Loucy (cell line): ENCODE measurements around the gene USP7.

Experiments used
- H2AFZ ChIP-seq: fragments of 200-600 bp; sonication (generic); 2 replicates; pipeline ENCODE4 v1.6.0; 2016; ENCODE audit warnings: antibody characterized with exemption, mild to moderate bottlenecking, low read length, moderate library complexity
- H3F3A ChIP-seq: fragments of 200-600 bp; 2 replicates; pipeline ENCODE4 v1.6.0; 2016; ENCODE audit warnings: antibody characterized with exemption, low read depth, mild to moderate bottlenecking
- H3K27me3 ChIP-seq: fragments of 200-600 bp; sonication (generic); 2 replicates; pipeline ENCODE4 v1.6.1; 2014; ENCODE audit warnings: low read length, mild to moderate bottlenecking; ENCODE audit not compliant: insufficient read depth, poor library complexity, severe bottlenecking
- H3K36me3 ChIP-seq: fragments of 200-600 bp; sonication (generic); 2 replicates; pipeline ENCODE4 v1.6.1; 2016; ENCODE audit warnings: low read length; ENCODE audit not compliant: insufficient read depth
- H3K4me1 ChIP-seq: fragments of 200-600 bp; sonication (generic); 2 replicates; pipeline ENCODE4 v1.5.1; 2014; ENCODE audit warnings: low read length, mild to moderate bottlenecking; ENCODE audit not compliant: insufficient read depth, poor library complexity, severe bottlenecking
- H3K4me2 ChIP-seq: fragments of 200-600 bp; sonication (generic); 2 replicates; pipeline ENCODE4 v1.6.0; 2014; ENCODE audit warnings: antibody characterized with exemption, low read length, low read depth, mild to moderate bottlenecking; ENCODE audit not compliant: poor library complexity, severe bottlenecking
- H3K4me3 ChIP-seq: fragments of 200-600 bp; sonication (generic); 2 replicates; pipeline ENCODE4 v1.5.1; 2014; ENCODE audit warnings: low read length, mild to moderate bottlenecking, mixed read lengths; ENCODE audit not compliant: poor library complexity, severe bottlenecking
- H3K79me2 ChIP-seq: fragments of 200-600 bp; sonication (generic); 2 replicates; pipeline ENCODE4 v1.6.1; 2014; ENCODE audit warnings: low read length; ENCODE audit not compliant: insufficient read depth
- H3K9ac ChIP-seq: fragments of 200-600 bp; sonication (generic); 2 replicates; pipeline ENCODE4 v1.6.0; 2014; ENCODE audit warnings: mild to moderate bottlenecking, low read depth, low read length, moderate library complexity; ENCODE audit not compliant: poor library complexity, severe bottlenecking
- H3K9me2 ChIP-seq: fragments of 200-600 bp; sonication (generic); replicated peaks from 2 replicates; pipeline ENCODE4 v1.6.1; 2016; ENCODE audit warnings: low read depth, low read length, mixed read lengths
- H3K9me3 ChIP-seq: fragments of 200-600 bp; sonication (generic); 2 replicates; pipeline ENCODE4 v1.6.1; 2014; ENCODE audit warnings: mild to moderate bottlenecking, antibody characterized with exemption, low read length, low read depth; ENCODE audit not compliant: insufficient read depth
- H4K20me1 ChIP-seq: fragments of 200-600 bp; sonication (generic); 2 replicates; pipeline ENCODE4 v1.6.0; 2014; ENCODE audit warnings: antibody characterized with exemption, low read length, mild to moderate bottlenecking; ENCODE audit not compliant: insufficient read depth, poor library complexity, severe bottlenecking
- CTCF ChIP-seq: fragments of 200-600 bp; sonication (generic); conservative IDR thresholded peaks from 2 replicates; pipeline ENCODE4 v1.5.1; 2014; ENCODE audit warnings: mild to moderate bottlenecking, antibody characterized with exemption, low read length
- EZH2phosphoT487 ChIP-seq: fragments of 200-600 bp; IDR thresholded peaks from 2 replicates; pipeline ENCODE4 v1.6.1; 2018; ENCODE audit warnings: antibody characterized with exemption, mild to moderate bottlenecking, moderate library complexity, borderline replicate concordance

Gene USP7

GRCh38 chr16:8916541-8917225, 47.0 kb downstream of the USP7 start:
- H3K79me2 ChIP-seq = no peaks in the 10 kb centered on the region
- no peaks in the 10 kb centered on the region for H3K4me1 ChIP-seq
- H3K9me3 ChIP-seq = no peaks in the 10 kb centered on the region
- peaks cover 83% of the 10 kb centered on the region; the same call in 1 of the 2 replicates for H3K36me3 ChIP-seq
- TF ChIP-seq CTCF (no peak), EZH2phosphoT487 (no peak)
- H2AFZ ChIP-seq = no peak overlapping the region
- H4K20me1 ChIP-seq = no peaks in the 10 kb centered on the region
- H3K27me3 ChIP-seq = no peaks in the 10 kb centered on the region
- no peaks in the 10 kb centered on the region for H3K9me2 ChIP-seq
- no peaks in the 10 kb centered on the region for H3F3A ChIP-seq
- no peak overlapping the region for H3K4me3 ChIP-seq
- H3K9ac ChIP-seq = no peak overlapping the region
- no peak overlapping the region for H3K4me2 ChIP-seq

GRCh38 chr16:8915722-8916301, 47.9 kb downstream of the USP7 start:
- Histone ChIP-seq H4K20me1 (no peaks in the 10 kb centered on the region), H2AFZ (no peak overlapping the region), H3K4me1 (no peaks in the 10 kb centered on the region), H3K36me3 (peaks cover 83% of the 10 kb centered on the region; the same call in 1 of the 2 replicates), H3K4me2 (no peak overlapping the region), H3K9me3 (no peaks in the 10 kb centered on the region), H3K79me2 (no peaks in the 10 kb centered on the region), H3K9me2 (no peaks in the 10 kb centered on the region), H3K9ac (no peak overlapping the region), H3F3A (no peaks in the 10 kb centered on the region), H3K4me3 (no peak overlapping the region), H3K27me3 (no peaks in the 10 kb centered on the region)
- no peak for TF ChIP-seq CTCF
- TF ChIP-seq EZH2phosphoT487 = no peak

GRCh38 chr16:8914098-8914497, 49.6 kb downstream of the USP7 start:
- H3K36me3 ChIP-seq = peaks cover 78% of the 10 kb centered on the region; the same call in 1 of the 2 replicates
- TF ChIP-seq EZH2phosphoT487 = no peak
- no peak for TF ChIP-seq CTCF
- no peaks in the 10 kb centered on the region for H4K20me1 ChIP-seq

More at GRCh38 chr16:8914098-8914497, 49.6 kb downstream of the USP7 start:
- H3K4me3 ChIP-seq = no peak overlapping the region
- H3K9ac ChIP-seq = no peak overlapping the region
- no peaks in the 10 kb centered on the region for H3K27me3 ChIP-seq
- no peaks in the 10 kb centered on the region for H3K9me2 ChIP-seq
- H3F3A ChIP-seq = no peaks in the 10 kb centered on the region
- H3K4me1 ChIP-seq = no peaks in the 10 kb centered on the region
- no peaks in the 10 kb centered on the region for H3K79me2 ChIP-seq
- no peak overlapping the region for H3K4me2 ChIP-seq
- no peaks in the 10 kb centered on the region for H3K9me3 ChIP-seq
- no peak overlapping the region for H2AFZ ChIP-seq
